Chondrocyte (in vitro differentiated cells): ENCODE measurements around the gene SCD5. TPM values are rescaled to one million over a fixed set of nuclear protein-coding genes. Genes with fewer than 3 reads are reported as not detected.

Source experiments
- DNase-seq: peaks from one replicate; pipeline ENCODE4 v3.0.0; 2021; ENCODE audit warnings: mixed read lengths, low spot score
- H3K27ac Mint-ChIP-seq: one replicate; pipeline ENCODE4 v1.8.0; 2021; ENCODE audit warnings: mild to moderate bottlenecking, moderate library complexity, mixed read lengths; ENCODE audit not compliant: unreplicated experiment
- H3K27me3 Mint-ChIP-seq: 2 replicates; pipeline ENCODE4 v1.8.0; 2021; ENCODE audit warnings: low read depth, mixed read lengths
- H3K36me3 Mint-ChIP-seq: 2 replicates; pipeline ENCODE4 v1.8.0; 2021; ENCODE audit warnings: low read depth, mixed read lengths
- H3K4me1 Mint-ChIP-seq: 2 replicates; pipeline ENCODE4 v1.8.0; 2021; ENCODE audit warnings: low read depth, mild to moderate bottlenecking, mixed read lengths
- H3K4me3 Mint-ChIP-seq: one replicate; pipeline ENCODE4 v1.8.0; 2021; ENCODE audit warnings: mild to moderate bottlenecking, moderate library complexity, mixed read lengths; ENCODE audit not compliant: unreplicated experiment
- H3K9me3 Mint-ChIP-seq: 2 replicates; pipeline ENCODE4 v1.8.0; 2021; ENCODE audit warnings: low read depth, mixed read lengths
- CTCF ChIP-seq: fragments of 200-600 bp; sonication (generic); IDR thresholded peaks from 2 replicates; pipeline ENCODE4 v1.5.0; 2021; ENCODE audit warnings: antibody characterized with exemption, mild to moderate bottlenecking, moderate library complexity
- total RNA-seq: library from RNA; stranded (reverse); gene quantifications from 3 replicates; pipeline ENCODE4 v1.2.1, GENCODE V29; 2021

Gene SCD5
- total RNA-seq, 1 donor from 2014 or later = 22.6 TPM

- Mint-ChIP-seq H3K4me3 (no peak overlapping the region), H3K36me3 (no peaks in the 10 kb centered on the region), H3K4me1 (peaks cover 7% of the 10 kb centered on the region), H3K9me3 (peaks cover 1% of the 10 kb centered on the region), H3K27ac (no peak overlapping the region), H3K27me3 (peaks cover 2% of the 10 kb centered on the region)
- no peak for TF ChIP-seq CTCF
- no peak for DNase-seq
These were observed 5.2 kb upstream of the SCD5 start for GRCh38 chr4:82803746-82804145.

- Mint-ChIP-seq H3K4me3 (no peak overlapping the region), H3K9me3 (no peaks in the 10 kb centered on the region), H3K4me1 (peaks cover 7% of the 10 kb centered on the region), H3K36me3 (no peaks in the 10 kb centered on the region), H3K27me3 (peaks cover 2% of the 10 kb centered on the region), H3K27ac (no peak overlapping the region)
- DNase-seq = no peak
- no peak for TF ChIP-seq CTCF
These were observed 4.3 kb upstream of the SCD5 start for GRCh38 chr4:82802911-82803310.

GRCh38 chr4:82801910-82802521, 3.4 kb upstream of the SCD5 start:
- no peak for DNase-seq
- H3K27ac Mint-ChIP-seq = no peak overlapping the region
- H3K4me3 Mint-ChIP-seq = no peak overlapping the region
- peaks cover 2% of the 10 kb centered on the region for H3K27me3 Mint-ChIP-seq
- H3K9me3 Mint-ChIP-seq = no peaks in the 10 kb centered on the region
- peaks cover 12% of the 10 kb centered on the region for H3K4me1 Mint-ChIP-seq
- TF ChIP-seq CTCF = peak; percentile 85
- no peaks in the 10 kb centered on the region for H3K36me3 Mint-ChIP-seq

- Mint-ChIP-seq H3K9me3 (no peaks in the 10 kb centered on the region), H3K27ac (no peak overlapping the region), H3K4me3 (peak overlapping the region; percentile 84), H3K36me3 (no peaks in the 10 kb centered on the region), H3K4me1 (peaks cover 22% of the 10 kb centered on the region), H3K27me3 (peaks cover 2% of the 10 kb centered on the region)
- no peak for DNase-seq
- no peak for TF ChIP-seq CTCF
These were observed 648 bp upstream of the SCD5 start for GRCh38 chr4:82799006-82799881.

- Mint-ChIP-seq H3K27ac (no peak overlapping the region), H3K36me3 (no peaks in the 10 kb centered on the region)
- no peak for DNase-seq
These were observed 1.0 kb downstream of the SCD5 start for GRCh38 chr4:82797405-82798111.

More at GRCh38 chr4:82797405-82798111, 1.0 kb downstream of the SCD5 start:
- no peak for TF ChIP-seq CTCF
- no peaks in the 10 kb centered on the region for H3K9me3 Mint-ChIP-seq
- H3K4me3 Mint-ChIP-seq = peak overlapping the region; percentile 78
- H3K4me1 Mint-ChIP-seq = peaks cover 29% of the 10 kb centered on the region
- no peaks in the 10 kb centered on the region for H3K27me3 Mint-ChIP-seq
